Heart left ventricle (tissue), 16 donors: ENCODE measurements around the gene RFC3. TPM values are rescaled to one million over a fixed set of nuclear protein-coding genes. Genes with fewer than 3 reads are reported as not detected.

Experiments
- ATAC-seq, 4 donors: fragments of 200-7000 bp; cut with Tn5 transposase; one replicate each; pipeline ENCODE4 v1.9.1; 2020 to 2022; ENCODE audit warnings: moderate library complexity in 4 of 4, mild to moderate bottlenecking in 3 of 4, moderate number of reproducible peaks in 1 of 4
- DNase-seq, 5 donors: peaks; one replicate each; pipeline ENCODE4 v3.0.0-alpha.2; 2020
- H3K27ac ChIP-seq, 12 donors: fragments of 200-600 bp; sonication (generic) in 4 of 12; one replicate each; pipeline versions ENCODE4 v1.5.0 to v1.8.0; 2016 to 2022; ENCODE audit warnings: mild to moderate bottlenecking in 2 of 12
- H3K27me3 ChIP-seq, 9 donors: fragments of 200-600 bp; sonication (generic) in 2 of 9; one replicate each; pipeline versions ENCODE4 v1.5.1 to v1.8.0; 2016 to 2022; ENCODE audit warnings: mild to moderate bottlenecking in 3 of 9
- H3K36me3 ChIP-seq, 9 donors: fragments of 200-600 bp; sonication (generic) in 2 of 9; one replicate each; pipeline versions ENCODE4 v1.5.0 to v1.8.0; 2018 to 2022; ENCODE audit warnings: mild to moderate bottlenecking in 2 of 9
- H3K4me1 ChIP-seq, 12 donors: fragments of 200-600 bp; sonication (generic) in 4 of 12; one replicate each; pipeline versions ENCODE4 v1.5.0 to v1.8.0; 2016 to 2022; ENCODE audit warnings: mild to moderate bottlenecking in 3 of 12
- H3K4me3 ChIP-seq, 12 donors: fragments of 200-600 bp; sonication (generic) in 4 of 12; one replicate each; pipeline versions ENCODE4 v1.5.0 to v1.8.0; 2017 to 2022; ENCODE audit warnings: mild to moderate bottlenecking in 9 of 12, moderate library complexity in 4 of 12
- H3K9me3 ChIP-seq, 12 donors: fragments of 200-600 bp; sonication (generic) in 4 of 12; one replicate each; pipeline versions ENCODE4 v1.5.0 to v1.8.0; 2016 to 2022; ENCODE audit warnings: mild to moderate bottlenecking in 1 of 12
- POLR2A ChIP-seq, 2 donors: fragments of 450-650 bp; IDR thresholded peaks; one replicate each; pipeline ENCODE4 v1.6.1; 2017; ENCODE audit warnings: antibody characterized with exemption in 2 of 2, mild to moderate bottlenecking in 2 of 2, moderate library complexity in 2 of 2
- WGBS, 4 donors: extraction: QIAGEN DNeasy Blood & Tissue Kit in 2 of 4; methylation state at CpG; one replicate each; pipeline versions ENCODE4 v1.1.5 to v1.1.7; 2013 to 2018; 5-methylcytosine and 5-hydroxymethylcytosine counted together
- intact Hi-C, 10 donors: fragments of 100-400 bp; cut with DNase I; formaldehyde crosslinking; loops; one replicate each; pipeline versions ENCODE4 v1.11.1 to v1.14.2; 2022
- polyA plus RNA-seq, 2 donors: library from polyadenylated mRNA; stranded (reverse); fragments of 200-250 nt; gene quantifications; one replicate each; pipeline ENCODE4 v1.2.3, GENCODE V29; 2013
- total RNA-seq, 9 donors: library from RNA; depleted of rRNA in 2 of 9; stranded (reverse); fragments of >200 nt in 2 of 9; fragmentation: NEBNext Ultra II Directional in 3 of 9; extraction: Animal tissue kit (Norgen Biotek cat#: 25700) in 3 of 9; gene quantifications; one replicate each; pipeline versions ENCODE4 v1.1.0 to v1.2.4, GENCODE V29; 2016 to 2023
- TF ChIP-seq, protein P1 (sequence below), 12 donors: fragments of 200-600 bp; sonication (generic) in 4 of 12; IDR thresholded peaks; one replicate each; pipeline versions ENCODE4 v1.5.0 to v1.8.0; 2018 to 2022; ENCODE audit warnings: antibody characterized with exemption in 12 of 12, mild to moderate bottlenecking in 5 of 12
- donor health status: ischemic (EF 13 %, LVEDD 7.1; RV severe dilation, severe dysfunction).
- donor health status: healthy with polysubstance abuse.
- donor health status: DM: no; HTN: yes; CAD: no.
- donor health status: DM: no; HTN: no; CAD: no.
- donor health status: ischemic (EF 25% LVEDD 6.9; RV normal size, moderate dysfunction).
- donor health status: ischemic (EF 25% LVEDD 5.7; RV mildly dilated, moderate dysfunction).
- donor health status: healthy.
- donor health status: DM: yes; HTN: yes; CAD: no.
- donor health status: ischemic (EF 35%, LVEDD 5.7; RV mildly dilated, moderate dysfunction).
- donor health status: nonischemic (EF 11% LVEDD 7.7; RV severe dilation, severe dysfunction).
- donor health status: DM: yes; HTN: yes; CAD: no.
- donor health status: PGD.
- donor health status: ischemic (EF 29% LVEDD 5.4; RV normal size, mild dysfunction).
- donor health status: nonischemic (EF 23%, LVEDD 6.1; RV moderate dilation, normal function).

The RFC3 gene
- total and polyA plus RNA-seq, 11 donors: 2.6 to 8.8 (median 5.7) TPM

DNA sequence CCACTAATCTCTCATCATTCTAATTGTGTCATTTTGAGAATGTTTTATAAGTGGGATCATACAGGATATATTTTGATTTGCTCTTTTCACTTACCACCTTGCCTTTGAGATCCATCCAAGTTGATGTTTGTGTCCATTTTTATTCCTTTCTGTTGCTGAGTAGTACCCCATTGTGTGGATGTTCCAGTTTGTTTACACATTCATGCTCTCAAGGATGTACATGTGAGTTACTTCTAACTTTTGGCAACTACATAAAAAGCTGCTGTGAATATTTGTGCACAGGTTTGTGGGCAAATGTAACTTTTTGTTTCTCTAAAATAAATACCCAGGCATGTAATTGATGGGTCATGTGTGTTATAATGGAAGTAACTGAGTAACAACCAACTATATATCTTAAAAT, 64.9 kb downstream of the RFC3 start:
- H3K4me1 ChIP-seq: peaks cover 0 to 4% (median 0%) of the 10 kb centered on the region in 12 donors
- ATAC-seq: no peak
- no peaks in the 10 kb centered on the region for H3K36me3 ChIP-seq
- intact Hi-C loops: no loop called here
- H3K9me3 ChIP-seq: peaks cover 0 to 5% (median 0%) of the 10 kb centered on the region in 12 donors
- no peaks in the 10 kb centered on the region for H3K27me3 ChIP-seq
- no peak overlapping the region for H3K4me3 ChIP-seq
- TF ChIP-seq POLR2A (IDR thresholded peaks at IDR 0.05): no peak
- TF ChIP-seq, protein P1, sequence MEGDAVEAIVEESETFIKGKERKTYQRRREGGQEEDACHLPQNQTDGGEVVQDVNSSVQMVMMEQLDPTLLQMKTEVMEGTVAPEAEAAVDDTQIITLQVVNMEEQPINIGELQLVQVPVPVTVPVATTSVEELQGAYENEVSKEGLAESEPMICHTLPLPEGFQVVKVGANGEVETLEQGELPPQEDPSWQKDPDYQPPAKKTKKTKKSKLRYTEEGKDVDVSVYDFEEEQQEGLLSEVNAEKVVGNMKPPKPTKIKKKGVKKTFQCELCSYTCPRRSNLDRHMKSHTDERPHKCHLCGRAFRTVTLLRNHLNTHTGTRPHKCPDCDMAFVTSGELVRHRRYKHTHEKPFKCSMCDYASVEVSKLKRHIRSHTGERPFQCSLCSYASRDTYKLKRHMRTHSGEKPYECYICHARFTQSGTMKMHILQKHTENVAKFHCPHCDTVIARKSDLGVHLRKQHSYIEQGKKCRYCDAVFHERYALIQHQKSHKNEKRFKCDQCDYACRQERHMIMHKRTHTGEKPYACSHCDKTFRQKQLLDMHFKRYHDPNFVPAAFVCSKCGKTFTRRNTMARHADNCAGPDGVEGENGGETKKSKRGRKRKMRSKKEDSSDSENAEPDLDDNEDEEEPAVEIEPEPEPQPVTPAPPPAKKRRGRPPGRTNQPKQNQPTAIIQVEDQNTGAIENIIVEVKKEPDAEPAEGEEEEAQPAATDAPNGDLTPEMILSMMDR (IDR thresholded peaks at IDR 0.05): no peak
- no peak for DNase-seq
- H3K27ac ChIP-seq: no peak overlapping the region

DNA sequence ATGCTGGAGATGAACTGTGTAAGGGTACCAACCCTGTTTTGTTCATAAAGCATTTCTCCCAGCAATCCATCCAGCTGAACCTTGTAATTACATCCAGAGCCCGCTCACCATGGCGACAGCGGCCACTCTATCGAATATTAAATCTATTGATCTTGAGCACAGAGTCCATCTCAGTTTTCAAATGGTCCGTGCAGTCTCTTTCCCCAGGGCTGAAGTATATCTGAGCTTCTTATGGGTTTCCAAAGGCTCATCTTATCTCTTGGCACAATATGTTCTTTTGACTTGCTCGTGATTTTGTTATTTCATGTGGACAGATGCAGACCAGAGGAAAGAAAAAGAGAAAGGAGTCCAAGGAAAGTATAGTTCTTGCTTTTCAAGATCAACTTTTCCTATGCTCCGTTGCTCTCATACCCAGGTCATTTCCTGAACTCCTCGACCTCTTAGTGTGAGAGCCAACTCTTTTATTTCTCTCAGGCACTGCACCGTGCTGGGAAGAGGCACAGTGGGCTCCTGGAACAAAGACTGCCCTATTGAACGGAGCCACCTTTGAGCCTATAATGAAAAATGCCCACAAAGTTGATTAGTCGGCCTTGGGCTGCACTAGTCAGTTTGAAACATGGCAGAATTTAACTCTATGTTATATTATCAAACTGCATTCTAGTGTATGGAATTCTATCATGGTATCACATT, 66.7 kb downstream of the RFC3 start:
- no peaks in the 10 kb centered on the region for H3K36me3 ChIP-seq
- 73 to 78% (median 77%) methylated on average over 11 of the region's 11 CpGs for WGBS, 4 donors
- intact Hi-C loops: no loop called here
- peaks cover 0 to 5% (median 0%) of the 10 kb centered on the region in 12 donors for H3K9me3 ChIP-seq
- no peak overlapping the region for H3K27ac ChIP-seq
- ATAC-seq: no peak
- no peaks in the 10 kb centered on the region for H3K27me3 ChIP-seq
- TF ChIP-seq, protein P1 (IDR thresholded peaks at IDR 0.05): no peak
- TF ChIP-seq POLR2A (IDR thresholded peaks at IDR 0.05): no peak
- no peak overlapping the region for H3K4me3 ChIP-seq
- no peak for DNase-seq
- peaks cover 0 to under 1% (median 0%) of the 10 kb centered on the region in 12 donors for H3K4me1 ChIP-seq
